GM18909 (cell line): ENCODE data around the gene SYNE1.
A peak's percentile ranks its signal among the peaks of the same experiment; 100 is the strongest.
"Not testable (repeated sequence)": the region's sequence is repeated elsewhere in the genome, so short reads cannot be mapped to it uniquely, and the experiment has no call there.

Experiments
- ATAC-seq: cut with Tn5 transposase; IDR thresholded peaks from one replicate; pipeline ENCODE4 v1.9.1; 2021; ENCODE audit warnings: mild to moderate bottlenecking; ENCODE audit not compliant: unreplicated experiment, poor library complexity

SYNE1 gene

DNA sequence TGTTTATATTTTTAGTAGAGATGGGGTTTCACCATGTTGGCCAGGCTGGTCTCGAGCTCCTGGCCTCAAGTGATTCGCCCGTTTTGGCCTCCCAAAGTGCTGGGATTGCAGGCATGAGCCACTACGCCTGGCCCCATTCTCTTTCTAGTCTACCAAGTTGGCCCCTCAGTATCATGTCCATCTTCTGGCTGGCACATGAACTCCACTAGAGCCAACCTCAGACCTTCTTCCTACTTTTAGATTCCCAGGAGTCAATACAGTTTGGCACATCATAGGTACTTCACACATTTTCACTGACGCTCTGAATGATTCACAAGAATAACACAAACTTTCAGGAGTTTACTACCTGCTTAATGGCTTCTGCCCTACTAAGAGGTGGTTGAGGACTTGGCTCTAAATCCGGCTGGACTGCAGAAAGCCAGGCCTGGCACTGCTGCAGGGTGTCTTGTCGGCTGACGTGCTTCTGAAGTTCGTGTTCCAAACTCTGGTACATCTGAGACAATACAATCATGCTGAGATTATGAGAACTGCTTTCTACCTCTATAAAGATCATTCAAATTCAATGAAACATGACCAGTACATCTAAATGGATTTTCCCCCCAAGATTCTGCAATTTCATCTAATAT lies 293.3 kb downstream of the SYNE1 start:
- ATAC-seq, result no peak

DNA sequence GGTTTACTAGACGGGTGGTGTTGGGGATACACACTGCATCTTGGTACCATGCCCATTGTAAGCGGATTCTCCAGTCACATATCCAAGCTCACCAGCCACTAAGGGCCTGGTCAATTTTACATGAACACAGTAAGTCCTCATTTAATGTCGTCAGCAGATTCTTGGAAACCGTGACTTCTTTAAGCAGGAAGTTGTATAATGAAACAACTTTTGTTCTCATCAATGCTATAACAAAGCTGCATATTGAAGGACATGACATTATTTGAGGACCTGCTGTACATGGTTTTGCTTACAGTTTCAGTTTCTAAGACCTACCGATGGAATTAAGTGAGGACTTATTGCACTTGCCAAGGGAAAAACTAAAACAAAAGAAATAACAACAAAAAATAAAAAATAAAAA lies 295.6 kb downstream of the SYNE1 start:
- ATAC-seq, result no peak

GRCh38 chr6:152338335-152339125 lies 298.6 kb downstream of the SYNE1 start:
- peak; percentile 92 for ATAC-seq

DNA sequence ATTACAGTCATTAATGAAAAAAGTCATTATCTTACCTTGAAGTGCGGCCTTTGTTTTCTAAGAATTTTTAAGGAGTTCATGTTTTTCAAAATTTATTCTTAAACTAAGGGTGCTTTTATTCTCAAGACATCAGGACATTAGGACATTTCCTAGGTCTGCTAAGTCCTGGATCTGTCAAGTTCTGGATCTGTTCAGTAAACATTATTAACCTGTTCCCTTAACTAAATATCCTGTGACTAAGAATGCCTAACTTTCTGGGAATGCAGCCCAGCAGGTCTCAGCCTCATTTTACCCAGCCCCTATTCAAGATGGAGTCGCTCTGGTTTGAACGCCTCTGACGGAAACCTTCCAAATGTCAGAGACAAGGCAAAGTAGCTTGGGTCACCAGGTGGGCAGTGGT lies 302.6 kb downstream of the SYNE1 start:
- no peak for ATAC-seq

DNA sequence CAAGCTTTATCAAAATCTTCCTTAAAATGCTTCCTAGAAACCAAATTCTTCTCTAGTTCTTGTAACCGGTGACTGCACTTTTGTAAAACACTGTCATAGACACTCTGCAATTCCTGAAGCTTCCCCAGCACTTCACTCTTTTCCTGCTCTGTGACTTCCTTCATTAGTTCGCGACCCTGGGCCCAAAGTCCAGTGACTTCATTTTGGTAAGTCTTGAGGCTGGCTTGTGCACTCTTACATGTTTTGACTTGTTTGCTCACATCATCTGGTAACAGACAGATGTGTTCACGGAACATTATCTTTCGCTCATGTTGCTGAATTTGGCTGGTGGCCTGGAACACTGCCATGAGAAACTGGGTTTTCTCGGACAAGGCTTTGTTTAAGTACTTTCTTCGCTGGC lies 306.2 kb downstream of the SYNE1 start:
- ATAC-seq, result no peak

- no peak for ATAC-seq
Observed at GRCh38 chr6:152329638-152330448, 307.3 kb downstream of the SYNE1 start.

- ATAC-seq, result not testable (repeated sequence)
Observed at GRCh38 chr6:152328200-152328599, 309.0 kb downstream of the SYNE1 start.

DNA sequence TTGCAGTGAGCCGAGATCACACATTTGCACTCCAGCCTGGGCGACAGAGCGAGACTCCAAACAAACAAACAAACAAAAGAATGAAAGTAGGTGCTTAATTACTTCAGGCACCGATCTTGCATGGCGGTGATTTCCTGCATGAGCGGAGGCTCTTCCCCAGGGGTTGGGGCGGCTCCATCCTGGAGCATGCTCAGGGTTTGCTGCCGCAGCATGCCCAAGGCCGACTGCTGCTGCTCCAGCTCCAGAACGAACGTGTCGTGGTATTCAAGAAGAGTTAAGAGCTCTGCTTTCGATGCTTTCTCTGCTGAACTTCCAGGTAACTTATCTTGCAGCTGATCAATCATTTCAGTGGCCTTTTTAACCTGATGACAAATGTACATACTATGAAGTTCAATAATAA lies 313.8 kb downstream of the SYNE1 start:
- no peak for ATAC-seq

DNA sequence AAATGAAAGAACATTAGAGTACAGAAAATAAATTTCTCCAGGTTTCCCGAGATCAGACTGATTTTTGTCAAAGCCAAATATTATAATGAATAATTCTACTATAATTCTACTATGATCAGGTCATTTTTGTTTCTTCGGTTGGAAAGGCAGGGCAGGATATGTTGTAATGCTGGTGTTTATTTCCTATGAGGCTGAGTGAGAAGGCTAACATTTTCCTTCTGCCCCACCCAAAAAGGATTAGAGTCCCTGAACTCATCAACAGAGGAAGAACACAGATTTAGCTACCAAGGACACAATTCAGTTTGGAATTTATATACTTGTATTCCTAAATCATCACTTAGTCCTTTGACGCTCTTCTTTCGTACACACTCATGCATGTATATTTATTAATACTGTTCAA lies 318.9 kb downstream of the SYNE1 start:
- ATAC-seq, result no peak

- ATAC-seq, result no peak
Observed at GRCh38 chr6:152316024-152316423, 321.1 kb downstream of the SYNE1 start.

- ATAC-seq, result no peak
Observed at GRCh38 chr6:152314483-152314832, 322.7 kb downstream of the SYNE1 start.

DNA sequence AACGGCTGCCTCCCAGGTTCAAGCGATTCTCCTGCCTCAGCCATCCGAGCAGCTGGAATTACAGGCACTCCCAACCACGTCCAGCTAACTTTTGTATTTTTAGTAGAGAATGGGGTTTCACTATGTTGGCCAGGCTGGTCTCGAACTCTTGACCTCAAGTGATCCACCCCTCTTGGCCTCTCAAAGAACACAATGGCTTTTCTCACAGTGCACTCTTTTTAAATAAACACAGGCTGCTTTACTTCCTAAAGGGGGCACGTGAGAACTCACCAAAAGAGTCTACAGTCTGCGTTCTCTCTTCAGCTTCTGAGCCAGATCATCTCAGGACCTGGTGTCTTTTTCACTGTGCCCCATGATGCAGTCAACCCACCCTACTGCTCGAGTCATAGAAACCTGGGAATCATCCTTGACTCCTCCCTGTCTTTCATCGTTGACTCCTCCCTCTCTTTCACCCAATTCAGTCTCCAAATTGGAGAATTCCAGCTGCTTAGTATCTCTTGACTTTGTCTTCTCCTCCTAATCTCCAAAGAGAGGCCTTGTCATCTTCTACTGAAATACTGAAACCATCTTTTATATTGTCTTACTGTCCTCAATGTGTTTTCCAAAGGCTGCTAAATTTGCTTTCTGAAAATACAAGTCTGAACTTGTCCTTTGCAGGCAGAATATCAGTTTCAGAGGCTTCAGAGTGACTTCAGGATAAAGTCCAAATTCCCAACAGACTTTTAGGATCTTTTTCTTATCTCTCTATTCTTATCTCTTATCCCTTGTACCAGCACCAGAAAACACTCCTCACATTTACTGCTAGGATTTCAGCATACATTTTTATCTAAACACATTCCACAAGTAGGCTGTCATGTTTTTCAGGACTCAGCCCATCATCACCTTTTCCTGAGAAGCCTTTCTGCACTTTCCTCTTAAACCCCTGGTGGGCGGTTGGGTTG lies 323.4 kb downstream of the SYNE1 start:
- no peak for ATAC-seq

DNA sequence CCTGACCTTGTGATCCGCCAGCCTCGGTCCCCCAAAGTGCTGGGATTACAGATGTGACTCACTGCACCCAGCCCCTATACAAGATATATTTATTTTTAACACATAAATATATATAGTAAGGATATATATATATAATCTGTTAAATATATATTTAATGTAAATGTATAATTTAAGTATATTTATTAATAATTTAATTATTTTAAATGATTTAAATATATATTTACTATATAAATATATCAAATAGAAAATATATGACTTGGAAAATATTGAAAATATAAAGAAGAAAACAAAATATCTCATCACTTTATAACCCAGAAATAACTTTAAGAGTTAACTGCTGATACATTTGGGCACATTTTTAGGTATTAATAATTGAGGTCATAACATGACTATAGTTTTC lies 324.7 kb downstream of the SYNE1 start:
- no peak for ATAC-seq

- no peak for ATAC-seq
Observed at GRCh38 chr6:152310371-152310954, 326.7 kb downstream of the SYNE1 start.

DNA sequence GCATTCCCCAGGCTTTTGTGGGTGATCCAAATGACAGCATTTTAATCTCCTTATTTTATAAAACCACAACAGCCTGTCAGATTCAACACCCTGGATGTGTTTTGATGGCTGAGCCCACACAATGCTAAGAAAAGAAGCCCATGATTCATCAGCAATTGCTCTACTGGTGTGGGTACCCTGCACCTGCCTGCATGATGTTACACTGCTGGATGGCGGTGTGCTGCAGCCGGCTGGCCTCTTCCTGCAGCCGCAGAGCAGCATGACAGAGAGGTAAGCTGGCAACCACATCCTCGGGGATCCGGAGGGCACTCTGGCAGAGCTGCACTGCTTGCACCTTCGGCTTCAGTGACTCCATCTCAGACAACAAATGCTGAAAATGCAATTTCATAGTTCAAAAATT lies 327.5 kb downstream of the SYNE1 start:
- peak; percentile 73 for ATAC-seq

DNA sequence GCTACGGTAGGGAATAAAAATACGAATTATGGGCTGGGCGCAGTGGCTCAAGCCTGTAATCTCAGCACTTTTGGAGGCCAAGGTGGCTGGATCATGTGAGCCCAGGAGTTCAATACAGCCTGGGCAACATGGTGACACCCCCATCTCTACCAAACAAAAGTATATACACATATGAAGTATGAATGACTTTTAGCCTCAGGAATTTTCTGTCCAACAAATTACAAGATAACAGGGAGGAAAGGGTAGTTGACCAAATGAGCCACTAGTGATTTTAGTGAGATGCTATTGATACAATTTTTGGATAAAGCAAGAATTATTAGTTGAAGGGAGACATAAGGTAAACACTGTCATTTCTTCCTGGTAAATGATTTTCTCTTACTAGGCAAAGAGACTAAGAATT lies 328.2 kb downstream of the SYNE1 start:
- no peak for ATAC-seq

DNA sequence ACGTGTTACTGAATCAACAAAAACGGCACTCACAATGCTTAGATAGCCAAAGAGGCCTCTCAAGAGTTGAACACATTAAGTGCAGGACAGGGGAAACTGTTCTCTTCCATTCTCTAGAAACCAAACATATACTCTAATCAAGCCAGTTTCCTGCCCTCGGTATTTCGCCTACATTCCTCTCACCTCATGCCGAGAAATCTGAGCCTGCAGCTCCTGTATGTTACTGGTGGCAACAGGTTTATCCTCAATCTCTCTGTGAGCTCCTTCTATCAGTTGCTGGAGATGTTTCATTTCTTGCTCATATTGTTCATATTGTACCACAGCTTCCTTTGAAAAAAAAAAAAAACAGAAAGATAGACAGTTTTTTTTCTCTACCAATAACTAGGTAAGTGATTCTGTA lies 328.9 kb downstream of the SYNE1 start:
- no peak for ATAC-seq

- no peak for ATAC-seq
Observed at GRCh38 chr6:152305672-152306071, 331.5 kb downstream of the SYNE1 start.

GRCh38 chr6:152301765-152302568 lies 335.2 kb downstream of the SYNE1 start:
- peak; percentile 95 for ATAC-seq
